T-helper 9 cell (primary cell): Measurements from ENCODE around the gene NES.
A peak's percentile ranks its signal among the peaks of the same experiment; 100 is the strongest.
"Not testable (repeated sequence)": the region's sequence is repeated elsewhere in the genome, so short reads cannot be mapped to it uniquely, and the experiment has no call there.

Experiments used
- DNase-seq: peaks from one replicate; pipeline ENCODE4 v3.0.0-alpha.2; 2020

Gene NES

DNA sequence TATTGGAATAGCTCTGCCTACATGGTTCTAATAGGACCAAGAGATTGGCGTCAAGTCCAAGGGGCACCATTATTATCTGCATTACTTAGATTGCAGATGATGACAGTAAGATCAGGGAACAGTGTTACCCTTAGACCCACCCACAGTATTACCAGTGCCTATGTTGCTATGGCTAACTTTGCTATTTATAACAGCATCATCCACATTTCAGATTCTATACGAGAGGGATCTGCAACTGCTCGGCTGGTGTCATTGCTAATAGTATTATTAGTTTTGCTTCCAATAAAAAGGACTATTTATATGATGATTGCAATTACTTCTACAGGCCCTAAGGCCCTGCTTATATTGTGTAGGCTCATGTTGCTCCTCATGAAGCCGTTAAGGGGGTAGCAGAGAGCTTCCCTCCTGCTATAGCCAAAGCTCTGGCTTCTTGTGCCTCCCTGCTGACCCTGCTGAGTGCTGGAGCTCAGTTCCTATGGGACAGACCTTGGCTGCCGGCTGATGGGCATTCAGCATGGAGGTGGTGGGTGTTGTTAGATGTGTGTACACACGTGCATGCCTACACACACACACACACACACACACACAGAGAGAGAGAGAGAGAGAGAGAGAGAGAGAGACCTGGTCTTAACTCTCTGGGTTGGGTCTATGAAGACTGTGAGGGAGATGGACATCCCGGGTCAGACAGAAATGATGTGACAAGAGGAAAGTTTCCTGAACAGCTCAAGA, 34.0 kb downstream of the NES start:
- DNase-seq, result no peak

DNA sequence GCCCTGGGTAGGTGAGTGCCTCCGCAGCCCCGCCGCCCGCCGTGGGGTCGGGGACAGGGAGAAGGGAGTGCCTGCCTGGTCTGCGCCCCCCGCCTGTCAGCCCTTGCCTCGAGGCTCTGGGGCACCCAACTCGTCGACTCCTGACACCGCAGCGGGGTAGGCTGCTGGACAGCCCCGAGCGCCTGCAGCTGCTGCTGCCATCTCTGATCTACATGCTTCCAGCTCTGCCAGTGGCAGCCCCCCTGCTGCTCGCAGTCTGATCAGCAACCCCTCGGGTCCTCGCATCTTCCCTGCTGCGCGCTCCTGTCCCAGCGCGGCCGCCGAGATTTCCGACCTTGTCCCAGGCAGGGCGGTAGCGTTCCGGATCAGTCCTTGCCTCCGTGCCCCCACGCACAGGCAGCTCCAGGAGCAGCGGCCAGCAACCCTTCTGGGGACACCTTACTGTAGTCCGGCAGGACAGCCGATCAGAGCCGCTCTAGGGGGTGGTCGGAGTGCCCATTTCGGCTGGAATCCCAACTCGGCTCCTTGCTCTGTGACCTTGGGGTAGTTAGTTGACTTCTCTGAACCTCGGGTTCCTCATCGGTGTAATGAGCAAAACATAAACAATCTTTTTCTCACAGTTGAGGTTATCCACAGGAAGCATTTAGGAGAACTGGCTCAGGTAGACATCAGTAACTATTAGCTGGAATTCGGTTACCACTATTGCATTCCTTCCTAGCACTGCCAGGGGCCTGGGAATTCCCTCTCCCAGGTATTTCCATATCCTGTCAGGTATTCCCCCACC, 34.8 kb downstream of the NES start:
- DNase-seq, result no peak

DNA sequence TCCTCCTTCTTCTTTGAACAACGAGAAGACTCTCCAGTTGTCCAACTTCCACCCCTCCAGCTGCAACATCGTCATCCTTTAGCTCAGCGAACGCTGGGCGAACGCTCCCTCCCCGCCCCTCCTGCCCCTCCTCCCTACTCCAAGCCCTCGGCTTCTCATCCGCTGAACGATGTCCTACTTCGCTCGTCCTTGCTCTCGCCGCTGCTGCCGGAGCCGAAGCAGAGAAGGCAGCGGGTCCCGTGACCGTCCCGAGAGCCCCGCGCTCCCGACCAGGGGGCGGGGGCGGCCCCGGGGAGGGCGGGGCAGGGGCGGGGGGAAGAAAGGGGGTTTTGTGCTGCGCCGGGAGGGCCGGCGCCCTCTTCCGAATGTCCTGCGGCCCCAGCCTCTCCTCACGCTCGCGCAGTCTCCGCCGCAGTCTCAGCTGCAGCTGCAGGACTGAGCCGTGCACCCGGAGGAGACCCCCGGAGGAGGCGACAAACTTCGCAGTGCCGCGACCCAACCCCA, 35.4 kb downstream of the NES start, which contains the start of gene BCAN:
TSS of gene BCAN (plus strand) at position 357 of the 504 bp plus-strand sequence. CDS start 3,938 bp downstream, outside the sequence.
- DNase-seq, result no peak

DNA sequence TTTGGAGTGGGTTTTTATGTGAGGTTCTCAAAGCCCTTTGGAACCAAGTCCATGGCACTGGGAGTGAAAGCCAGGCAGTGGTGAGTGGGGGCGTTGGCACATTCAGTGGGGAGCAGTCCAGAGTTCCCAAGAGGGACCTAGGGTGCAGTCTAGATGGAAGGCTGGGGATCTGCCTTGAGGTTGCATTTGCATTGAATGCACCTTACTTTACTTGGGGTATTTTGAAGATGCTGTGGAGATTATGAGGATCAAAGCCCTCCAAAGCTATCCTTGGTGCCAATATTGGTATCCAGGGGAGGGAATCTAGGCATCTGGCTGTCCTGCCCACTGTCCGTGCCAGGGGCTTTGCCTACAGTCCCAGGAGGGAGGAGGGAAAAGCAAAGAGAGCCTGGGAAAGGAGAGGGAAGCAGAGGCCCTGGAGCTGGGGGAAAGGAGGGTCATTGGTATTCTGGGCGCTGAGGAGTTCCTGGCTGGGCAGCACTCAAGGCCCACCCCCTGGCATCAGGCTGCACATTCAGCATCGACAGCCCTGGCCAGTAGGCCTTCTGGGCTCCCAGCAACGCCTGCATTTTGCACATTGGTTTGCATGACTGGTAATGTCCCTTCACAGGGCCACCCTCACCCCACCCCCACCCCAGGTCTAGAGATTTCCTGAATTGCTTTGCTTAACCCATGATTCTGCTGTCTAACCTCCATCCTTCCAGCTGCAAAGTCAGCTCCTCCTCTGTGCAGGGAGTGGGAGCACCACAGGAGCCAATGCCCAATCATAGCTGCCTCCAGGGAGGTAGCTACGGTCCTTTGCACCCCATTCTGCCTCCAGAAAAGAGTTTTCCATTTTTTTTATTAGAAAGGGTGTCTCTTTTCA, 36.1 kb downstream of the NES start:
- DNase-seq, result no peak

DNA sequence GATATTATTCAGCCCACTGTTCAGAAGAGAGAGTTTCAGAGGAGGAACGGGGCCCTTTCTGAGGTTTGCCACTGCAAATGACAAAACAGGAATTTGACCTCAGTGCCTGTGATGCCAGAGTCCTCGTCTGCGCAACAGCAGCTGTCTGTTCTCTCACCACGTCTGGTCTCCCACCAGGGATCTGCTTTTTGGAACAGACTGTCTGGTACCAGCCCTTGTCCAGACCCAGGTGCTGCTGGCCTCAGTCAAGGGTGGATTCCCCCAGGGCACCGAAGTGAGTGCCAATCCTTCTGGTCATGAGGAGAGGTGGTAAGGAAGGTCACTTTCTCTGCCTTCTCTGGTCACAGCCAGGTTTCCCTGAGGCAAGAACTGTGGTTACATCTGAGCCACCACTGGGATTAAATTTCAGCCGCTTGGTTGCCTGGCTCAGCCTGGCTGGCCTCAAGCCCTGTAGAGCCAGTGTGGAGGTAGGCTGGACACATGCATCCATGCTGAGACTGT, 37.6 kb downstream of the NES start:
- DNase-seq, result no peak

DNA sequence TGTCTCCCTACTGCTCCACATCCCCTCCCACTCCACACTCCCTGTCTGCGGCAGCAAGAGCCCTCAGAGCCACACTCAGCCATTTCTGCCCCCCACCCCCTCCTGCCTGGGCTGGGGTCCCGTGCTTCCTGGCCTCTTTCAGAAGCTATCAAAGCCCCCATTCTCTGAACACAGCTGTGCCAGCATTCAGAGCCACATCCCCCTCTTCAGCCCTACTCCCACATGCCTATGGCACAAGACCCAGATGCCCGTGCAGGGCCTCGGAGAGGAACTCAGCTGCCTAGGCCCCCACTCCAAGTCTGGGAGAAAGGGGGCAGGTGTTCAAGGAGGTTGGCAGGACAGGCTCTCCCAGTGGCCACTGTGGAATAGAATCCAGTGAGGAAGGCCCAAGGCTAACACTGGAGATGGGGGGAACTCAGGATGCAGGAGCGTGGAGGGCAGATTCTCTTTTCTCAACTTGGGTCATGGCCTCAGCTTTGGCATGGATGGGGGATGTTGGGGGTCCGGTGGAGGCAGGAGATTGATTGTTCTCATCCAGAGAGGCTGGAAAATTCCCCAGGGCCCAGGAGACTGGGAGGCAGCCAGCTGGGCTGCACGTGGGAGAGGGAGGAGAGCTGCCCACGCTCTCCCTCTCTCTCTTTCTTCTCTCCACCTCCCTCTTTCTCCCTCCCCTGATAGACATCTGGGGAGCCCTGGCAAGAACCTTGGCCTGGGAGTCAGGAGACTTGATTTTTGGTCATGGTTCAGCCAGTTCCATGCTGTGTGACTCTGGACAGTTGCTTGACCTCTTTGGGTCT, 38.8 kb downstream of the NES start:
- DNase-seq, result no peak

DNA sequence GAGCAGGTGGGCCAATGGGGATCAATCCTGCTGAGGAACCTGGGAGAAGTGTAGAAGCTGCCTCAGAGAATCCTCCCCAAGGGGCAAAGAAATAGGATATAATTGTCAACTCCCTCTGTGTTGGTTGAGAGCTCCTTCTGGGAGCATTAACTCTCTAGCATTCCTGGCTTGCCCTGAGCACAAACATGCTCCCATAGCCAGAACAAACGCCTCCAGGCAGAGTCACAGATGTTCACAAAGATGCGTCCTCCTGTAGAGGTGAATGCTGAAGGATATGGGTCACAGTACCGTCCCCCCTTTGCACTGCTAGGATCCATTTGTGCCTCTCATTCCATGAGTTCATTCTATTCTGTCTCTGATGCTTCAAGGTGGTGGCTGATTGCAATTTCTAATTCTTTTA, 44.9 kb downstream of the NES start:
- no peak for DNase-seq

DNA sequence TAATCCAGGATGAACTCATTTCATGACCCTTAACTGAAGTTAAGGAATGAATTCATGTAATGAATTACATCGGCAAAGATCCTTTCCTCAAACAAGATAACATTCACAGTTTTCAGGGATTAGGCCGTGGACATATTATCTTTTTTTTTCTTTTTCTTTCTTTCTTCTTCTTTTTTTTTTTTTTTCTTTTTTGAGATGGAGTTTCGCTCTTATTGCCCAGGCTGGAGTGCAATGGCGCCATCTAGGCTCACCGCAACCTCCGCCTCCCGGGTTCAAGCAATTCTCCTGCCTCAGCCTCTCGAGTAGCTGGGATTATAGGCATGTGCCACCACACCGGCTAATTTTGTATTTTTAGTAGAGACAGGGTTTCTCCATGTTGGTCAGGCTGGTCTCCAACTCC, 46.1 kb downstream of the NES start:
- not testable (repeated sequence) for DNase-seq

DNA sequence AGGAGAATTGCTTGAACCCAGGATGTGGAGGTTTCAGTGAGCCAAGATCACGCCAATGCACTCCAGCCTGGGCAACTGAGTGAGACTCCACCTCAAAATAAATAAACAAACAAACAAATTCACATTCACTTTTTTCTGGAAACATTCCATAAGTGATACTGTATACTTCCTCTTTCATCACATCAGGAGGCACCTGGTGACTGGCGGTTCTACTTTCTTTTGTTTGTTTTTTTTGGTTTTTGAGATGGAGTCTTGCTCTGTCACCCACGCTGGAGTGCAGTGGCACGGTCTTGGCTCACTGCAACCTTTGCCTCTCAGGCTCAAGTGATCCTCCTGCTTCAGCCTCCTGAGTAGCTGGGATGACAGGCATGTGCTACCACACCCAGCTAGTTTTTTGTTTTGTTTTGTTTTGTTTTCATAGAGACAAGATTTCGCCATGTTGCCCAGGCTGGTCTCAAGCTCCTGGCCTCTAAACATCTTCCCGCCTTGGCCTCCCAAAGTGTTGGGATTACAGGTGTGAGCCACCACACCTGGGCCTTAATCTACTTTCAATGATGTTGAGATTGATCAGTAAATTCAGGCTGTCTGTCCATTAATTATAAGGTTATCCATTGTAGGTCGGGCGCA, 47.3 kb downstream of the NES start:
- no peak for DNase-seq

DNA sequence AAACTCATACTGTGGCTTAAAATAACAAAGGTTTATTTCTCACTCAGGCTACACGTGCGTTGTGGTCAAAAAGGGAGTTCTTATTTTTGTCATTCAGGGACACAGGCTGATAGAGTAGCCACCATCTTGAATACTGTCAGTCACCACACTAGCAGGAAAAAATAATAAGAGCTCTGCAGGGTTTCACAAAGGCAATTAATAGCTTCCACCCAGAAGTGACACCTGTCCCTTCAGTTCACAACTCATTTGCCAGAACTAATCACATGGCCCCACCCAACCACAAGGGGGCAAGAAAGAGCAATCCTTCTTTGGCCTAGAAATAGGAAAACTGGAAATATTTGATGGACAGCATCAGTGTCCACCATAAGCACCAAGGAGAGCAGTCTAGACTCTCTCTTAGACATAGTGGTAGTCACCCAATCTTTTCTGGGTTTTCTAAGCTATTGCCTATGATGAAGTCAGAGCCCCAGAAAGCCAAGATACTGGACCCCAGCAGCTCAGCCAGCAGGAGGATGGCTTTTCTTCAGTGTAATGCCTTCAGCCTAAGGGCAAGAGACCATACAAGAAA, 49.8 kb downstream of the NES start:
- no peak for DNase-seq

DNA sequence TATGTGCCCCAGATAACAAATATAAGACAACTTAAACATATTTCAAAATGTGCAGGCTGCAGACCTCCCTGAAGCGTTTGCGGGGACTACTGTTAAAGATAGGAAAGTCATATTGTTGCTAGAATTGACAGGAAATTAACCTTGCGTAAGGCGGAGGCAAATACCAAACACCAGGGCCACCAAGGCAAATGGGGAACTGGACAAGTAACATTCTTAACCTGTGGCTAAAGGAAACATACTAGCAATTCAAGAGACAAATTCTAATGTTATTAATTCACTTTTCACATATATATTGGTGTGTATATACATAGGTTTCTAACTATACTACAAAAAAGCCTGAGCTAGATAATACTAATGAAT, 51.1 kb downstream of the NES start:
- no peak for DNase-seq

DNA sequence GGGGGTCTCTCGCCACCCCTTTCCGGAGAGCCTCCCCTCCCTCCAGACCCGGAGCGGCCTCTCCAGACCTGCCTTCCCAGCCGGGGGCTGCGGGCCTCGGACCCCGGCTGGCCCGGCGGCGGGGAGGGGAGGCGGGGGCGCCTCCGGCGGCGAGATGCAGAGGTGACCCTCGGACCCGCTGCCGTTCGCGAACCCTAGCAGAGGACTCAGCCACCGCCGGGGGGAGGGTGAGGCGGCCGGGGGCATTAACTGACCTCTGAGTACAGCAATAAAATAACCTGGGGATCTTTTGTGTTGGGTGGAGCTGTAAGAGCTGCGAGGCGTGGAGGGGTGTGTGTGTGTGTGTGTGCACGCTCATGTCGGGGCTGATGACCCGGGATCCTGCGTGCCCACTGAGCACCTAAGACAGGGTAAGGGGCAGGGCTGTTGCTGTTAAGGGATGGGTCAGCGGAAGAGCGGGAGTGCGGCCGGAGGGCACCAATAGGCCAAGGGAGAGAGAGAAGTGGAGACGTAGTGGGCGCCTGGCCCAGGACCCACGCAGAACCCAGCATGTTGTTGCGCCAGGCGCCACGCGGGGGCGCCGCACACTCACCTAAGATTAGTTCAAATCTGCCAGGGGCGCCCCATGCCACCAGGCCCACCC, 51.6 kb downstream of the NES start:
- peak; percentile 75 for DNase-seq

DNA sequence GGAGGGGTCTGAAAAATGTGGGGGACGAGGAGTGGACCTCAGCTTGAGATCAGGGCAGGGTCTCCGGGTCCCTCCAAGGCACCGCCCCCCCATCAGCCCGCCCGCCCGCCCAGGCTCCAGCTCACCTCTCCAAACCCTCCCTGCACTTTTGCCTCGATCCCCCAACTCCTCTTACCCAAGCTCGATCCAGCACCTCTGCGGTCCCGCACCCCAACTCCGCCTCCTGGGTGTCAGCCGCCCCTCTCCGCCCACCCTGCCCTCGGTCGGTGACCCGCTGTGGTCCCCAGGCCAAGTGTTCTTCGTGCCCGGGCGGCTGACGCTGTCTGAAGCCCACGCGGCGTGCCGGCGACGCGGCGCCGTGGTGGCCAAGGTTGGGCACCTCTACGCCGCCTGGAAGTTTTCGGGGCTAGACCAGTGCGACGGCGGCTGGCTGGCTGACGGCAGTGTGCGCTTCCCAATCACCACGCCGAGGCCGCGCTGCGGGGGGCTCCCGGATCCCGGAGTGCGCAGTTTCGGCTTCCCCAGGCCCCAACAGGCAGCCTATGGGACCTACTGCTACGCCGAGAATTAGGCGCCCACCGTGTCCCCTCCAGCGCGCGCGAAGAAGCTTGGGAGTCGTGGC, 52.3 kb downstream of the NES start:
- no peak for DNase-seq

DNA sequence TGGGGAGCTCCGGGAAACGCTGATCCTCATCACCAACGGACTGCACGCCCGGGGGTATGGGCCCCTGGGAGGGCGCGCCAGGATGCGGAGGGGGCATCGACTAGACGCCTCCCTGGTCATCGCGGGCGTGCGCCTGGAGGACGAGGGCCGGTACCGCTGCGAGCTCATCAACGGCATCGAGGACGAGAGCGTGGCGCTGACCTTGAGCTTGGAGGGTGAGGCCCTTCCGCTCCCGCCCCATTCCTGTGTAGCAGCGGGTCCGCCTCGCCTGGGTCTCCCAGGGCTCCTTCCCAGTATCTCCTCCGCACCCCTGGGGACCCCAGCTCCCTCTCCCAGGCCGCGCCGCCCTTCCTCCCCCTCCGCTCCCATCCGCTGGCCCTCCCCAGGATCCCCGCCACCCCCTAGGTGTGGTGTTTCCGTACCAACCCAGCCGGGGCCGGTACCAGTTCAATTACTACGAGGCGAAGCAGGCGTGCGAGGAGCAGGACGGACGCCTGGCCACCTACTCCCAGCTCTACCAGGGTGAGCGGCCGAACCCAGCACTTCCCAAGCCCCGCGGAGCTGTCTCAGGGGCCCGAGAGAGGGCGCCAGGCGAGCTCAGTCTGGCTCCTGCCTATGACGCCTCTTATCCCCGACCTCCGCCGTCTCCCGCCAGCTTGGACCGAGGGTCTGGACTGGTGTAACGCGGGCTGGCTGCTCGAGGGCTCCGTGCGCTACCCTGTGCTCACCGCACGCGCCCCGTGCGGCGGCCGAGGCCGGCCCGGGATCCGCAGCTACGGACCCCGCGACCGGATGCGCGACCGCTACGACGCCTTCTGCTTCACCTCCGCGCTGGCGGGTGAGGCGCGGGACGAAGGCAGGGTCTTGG, 53.0 kb downstream of the NES start:
- peak; percentile 24 for DNase-seq

DNA sequence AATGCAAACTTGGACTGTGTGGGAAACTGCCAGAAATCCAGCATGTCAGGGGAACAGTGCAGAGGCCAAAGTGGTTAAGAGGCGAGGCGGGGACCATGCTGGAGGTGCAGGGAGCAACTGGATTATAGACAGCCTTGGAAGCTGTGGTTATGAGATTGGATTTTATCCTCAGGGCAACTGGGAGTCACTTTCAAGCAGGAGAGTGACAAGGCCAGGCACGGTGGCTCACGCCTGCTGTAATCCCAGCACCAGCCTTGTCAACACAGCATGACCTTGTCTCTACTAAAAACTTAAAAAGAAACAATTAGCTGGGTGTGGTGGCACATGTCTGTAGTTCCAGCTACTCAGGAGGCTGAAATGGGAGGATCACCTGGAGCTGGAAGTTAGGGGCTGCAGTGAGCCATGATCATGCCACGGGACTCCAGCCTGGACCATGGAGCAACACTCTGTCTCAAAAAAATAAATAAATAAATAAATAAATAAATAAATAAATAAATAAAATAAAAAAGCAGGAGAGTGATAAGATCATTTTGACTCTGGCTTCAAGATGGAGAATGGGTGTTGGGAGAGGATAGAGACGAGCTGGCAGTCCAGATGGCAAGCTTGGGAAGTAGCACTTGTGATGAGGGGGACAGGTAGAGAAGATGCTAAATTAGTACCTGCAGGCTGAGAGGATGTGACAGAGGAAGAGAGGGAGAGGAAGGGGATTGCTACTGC, 54.5 kb downstream of the NES start:
- no peak for DNase-seq

DNA sequence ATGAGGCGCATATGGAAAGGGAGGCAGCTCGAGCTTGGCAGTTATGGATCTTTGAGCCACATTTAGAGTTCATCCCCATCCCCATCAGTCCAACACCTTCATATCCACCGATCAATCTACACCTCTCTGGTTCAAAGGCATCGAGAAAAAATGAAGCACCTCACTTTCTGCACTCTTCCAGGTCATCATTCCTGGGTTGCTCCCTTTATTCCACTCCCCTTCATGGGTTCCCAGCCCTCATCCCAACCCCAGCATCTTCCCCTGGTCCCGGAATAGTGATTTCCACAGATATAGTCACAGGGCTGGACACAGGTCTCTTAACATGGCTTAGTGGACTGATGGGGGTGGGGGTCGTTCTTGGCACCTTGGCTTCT, 57.6 kb downstream of the NES start:
- no peak for DNase-seq

DNA sequence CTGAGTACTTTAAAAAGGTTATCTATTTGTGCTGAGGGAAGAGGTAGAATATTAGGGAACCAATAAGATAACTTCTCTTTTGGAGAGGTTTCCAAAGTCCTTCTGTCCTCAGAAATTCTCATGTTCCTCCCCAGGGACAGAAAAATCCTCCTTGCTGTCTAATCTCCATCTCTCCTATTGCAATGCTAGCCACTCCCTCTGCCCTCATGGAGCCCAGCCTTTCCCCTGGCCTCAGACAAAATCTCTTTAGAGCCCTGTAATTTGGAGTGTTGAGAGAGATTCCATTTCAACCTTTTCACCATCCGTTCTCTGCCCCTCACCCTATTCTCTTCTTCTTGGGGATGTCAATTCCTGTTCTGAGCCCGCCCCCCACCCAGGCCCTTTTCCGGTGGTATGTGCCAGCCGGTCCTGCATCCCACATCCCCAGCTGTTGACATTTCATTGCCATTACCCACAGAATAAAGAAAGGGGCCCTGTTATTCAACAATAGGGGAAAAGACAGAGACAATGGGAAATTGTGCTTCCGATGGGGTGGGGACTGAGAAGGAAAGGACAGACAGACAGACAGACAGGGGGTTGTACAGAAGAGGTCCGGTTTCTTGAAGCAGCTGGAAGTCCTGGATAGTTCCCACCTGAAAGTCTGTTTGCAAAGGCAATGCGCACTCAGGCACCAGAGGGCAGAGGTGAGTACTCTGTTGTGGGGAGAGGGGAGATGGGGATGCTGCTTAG, 58.2 kb downstream of the NES start, which contains the start of gene HAPLN2:
TSS of gene HAPLN2 (plus strand) at position 563 of the 729 bp plus-strand sequence. CDS start 4,076 bp downstream, outside the sequence.
- DNase-seq, result no peak
